HS-5 (cell line): ENCODE data around the gene SORCS1.

Experiments used
- DNase-seq: peaks from one replicate; pipeline ENCODE4 v3.0.0-alpha.2; 2012; ENCODE audit warnings: low read depth

SORCS1 gene

GRCh38 chr10:106592396-106592795 is 572.1 kb downstream of the SORCS1 start:
- no peak for DNase-seq

DNA sequence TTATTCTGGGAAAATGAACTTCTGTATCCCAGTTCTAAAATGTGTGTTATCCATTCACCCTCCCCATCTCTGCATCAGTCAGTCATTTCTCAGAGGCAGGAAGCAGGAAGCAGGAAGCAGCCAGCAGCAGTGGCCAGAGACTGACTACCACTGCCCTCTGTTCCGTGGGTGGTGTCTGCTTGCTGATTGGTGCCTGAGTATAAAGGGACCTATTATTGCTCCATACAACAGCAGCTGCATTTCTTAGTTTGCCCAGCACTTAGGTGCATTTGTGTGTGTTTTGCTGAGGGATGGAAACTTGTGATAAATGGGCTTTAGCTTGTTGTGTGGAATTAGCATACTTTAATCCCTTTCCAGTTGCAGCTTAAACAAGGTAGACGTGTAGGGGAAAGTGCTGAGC is 582.2 kb downstream of the SORCS1 start:
- no peak for DNase-seq

DNA sequence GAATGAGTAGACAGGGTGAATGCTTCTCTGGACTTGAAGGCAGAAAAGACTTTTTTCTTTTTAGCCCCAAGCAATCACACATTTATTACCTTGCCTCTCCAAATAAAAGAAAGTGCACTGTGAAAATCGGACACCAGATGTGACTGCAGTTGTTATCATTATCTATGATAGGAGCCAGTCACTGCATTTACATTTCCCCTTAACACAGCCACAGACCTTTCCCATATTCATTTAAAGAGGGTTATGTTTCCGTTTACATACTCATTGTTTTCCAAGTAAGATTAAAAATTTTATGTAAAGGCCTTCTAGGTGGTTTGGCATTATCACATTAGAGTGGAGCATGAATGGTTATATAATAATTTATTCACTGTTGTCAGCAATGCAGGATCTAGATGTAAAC is 586.8 kb downstream of the SORCS1 start:
- no peak for DNase-seq

- no peak for DNase-seq
These were observed 587.2 kb downstream of the SORCS1 start for GRCh38 chr10:106577266-106577665.

GRCh38 chr10:106576534-106576933 is 588.0 kb downstream of the SORCS1 start:
- DNase-seq, result no peak

DNA sequence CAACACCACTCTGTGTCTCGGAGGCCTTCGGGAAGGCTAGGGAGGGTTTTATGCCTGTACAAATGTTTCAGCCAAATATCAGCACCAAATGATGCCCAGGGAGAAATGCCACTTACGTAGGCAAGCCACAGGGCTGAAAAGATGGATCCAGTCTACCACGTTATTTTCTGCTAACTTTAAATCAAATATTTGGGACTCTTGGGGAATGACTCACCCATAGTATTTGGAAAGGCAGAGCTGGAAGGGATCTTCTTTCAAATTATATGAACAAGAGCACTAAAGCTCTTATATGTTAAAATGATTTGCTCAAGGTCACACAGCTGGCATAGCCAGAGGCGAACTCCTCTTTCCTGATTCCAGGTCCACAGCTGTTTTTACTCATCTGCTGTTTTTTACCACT is 591.4 kb downstream of the SORCS1 start:
- peak; percentile 87 for DNase-seq

- DNase-seq, result no peak
These were observed 593.1 kb downstream of the SORCS1 start for GRCh38 chr10:106571192-106571946.

- DNase-seq, result no peak
These were observed 594.2 kb downstream of the SORCS1 start for GRCh38 chr10:106570268-106570667.

DNA sequence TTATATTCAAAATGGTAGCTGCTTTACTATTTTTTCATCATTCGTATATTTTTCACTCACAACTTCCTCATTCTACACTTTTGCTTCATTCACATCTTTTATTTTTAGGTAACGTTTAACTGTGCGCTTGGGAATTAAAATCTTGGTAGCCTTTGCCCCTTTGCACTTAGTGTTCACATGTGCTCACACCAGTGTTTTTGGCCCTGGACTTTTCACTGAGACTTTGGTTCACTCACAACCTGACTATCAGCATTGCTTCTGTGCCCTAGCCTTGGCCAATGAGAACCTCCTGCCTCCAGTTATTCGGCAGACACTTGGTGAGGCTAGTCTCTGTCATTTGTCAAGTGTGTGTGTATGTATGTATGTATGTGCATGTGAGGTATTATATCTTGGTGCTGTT is 596.9 kb downstream of the SORCS1 start:
- DNase-seq, result no peak

DNA sequence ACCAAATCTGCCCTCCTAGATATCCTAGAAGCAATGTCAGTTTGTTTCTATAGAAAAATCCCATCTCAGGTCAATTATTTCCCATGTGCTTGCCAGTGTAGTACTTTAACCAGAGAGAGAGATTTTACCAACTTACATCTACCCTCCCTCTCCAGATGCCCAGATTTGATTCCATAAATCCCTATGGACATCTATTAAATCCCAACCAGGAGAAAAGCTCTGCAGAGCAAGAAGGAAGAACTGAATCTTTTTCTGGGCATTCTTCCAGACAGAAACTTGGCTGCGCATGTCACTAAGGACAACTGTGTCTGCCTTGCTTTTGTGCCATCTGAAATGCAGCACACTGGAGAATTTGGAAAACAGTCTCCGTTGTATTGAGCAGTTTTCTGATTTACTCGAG is 597.6 kb downstream of the SORCS1 start:
- DNase-seq, result no peak

DNA sequence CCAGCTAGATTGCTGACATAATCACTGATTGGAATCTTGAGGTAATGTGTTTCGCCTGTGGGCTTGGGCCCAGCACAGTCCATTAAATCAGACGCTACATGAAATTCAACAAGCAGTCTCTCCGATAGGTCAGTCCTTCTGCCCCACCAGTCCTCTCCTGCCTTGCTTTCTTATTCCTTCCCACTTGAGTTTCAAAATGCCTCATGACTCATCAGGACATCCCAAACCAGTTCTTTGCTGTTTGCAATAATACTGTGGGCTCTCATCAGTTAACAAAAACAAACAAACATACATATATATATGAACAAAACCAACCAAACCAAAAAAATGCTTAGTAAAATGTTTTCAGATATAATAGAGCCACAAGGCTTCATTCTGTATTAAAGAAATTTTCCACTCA is 599.0 kb downstream of the SORCS1 start:
- no peak for DNase-seq

DNA sequence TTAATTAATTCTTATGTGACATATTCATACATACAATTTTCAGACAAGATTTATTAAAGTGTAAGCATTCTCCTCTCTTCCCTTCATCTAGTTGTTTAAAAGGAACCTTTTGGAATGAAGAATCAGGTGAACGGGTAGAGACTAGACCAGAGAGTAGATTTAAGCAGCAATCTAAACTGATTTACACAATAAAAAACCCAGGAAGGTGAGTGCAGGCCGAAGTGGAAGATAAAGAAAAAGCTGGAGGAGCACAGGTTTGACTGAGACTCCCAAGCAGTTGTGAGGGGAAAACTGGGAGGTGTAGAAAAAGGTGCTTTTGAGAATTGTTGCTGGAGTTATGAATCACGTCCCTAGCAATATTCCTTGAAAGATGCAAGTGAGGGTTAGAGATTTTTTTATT is 601.1 kb downstream of the SORCS1 start:
- DNase-seq, result no peak

- DNase-seq, result peak; percentile 43
These were observed 603.4 kb downstream of the SORCS1 start for GRCh38 chr10:106560925-106561640.

- DNase-seq, result no peak
These were observed 605.1 kb downstream of the SORCS1 start for GRCh38 chr10:106559442-106559841.

DNA sequence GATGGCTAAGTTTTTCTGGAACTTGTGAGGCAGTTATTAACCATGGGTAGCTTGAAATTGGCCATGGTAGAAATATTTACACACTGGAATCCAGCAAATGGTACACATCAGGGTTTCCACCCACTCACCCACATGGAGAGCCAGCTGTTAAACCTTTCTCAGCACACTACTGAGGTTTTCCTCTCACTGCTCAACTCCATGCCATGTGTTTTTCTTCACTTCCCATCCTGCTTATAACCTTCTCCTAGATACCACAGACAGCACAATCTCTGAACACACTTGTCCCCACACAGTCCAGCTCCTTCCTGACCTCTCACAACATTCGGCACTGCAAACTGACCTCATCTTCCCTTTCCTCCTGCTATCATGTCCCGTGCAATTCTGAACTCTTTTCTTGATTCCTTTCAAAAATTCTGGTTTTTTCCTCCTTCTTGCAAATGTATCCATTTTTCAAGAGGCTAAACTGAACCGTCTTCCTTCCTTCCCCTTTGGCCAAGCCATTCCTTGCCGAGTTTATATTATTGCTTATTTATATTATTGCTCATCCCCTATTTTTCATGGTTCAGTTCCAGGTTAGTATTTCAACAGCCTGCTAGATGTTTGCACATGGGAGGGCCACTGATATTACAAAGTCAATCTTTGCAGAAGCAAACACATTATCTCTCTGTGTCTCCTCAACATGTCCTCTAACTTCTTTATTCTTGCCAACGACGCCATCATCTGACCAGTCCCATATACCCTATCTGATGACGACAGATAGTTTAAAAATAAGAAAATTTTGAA is 606.4 kb downstream of the SORCS1 start:
- DNase-seq, result no peak

GRCh38 chr10:106557053-106557452 is 607.5 kb downstream of the SORCS1 start:
- peak; percentile 40 for DNase-seq

DNA sequence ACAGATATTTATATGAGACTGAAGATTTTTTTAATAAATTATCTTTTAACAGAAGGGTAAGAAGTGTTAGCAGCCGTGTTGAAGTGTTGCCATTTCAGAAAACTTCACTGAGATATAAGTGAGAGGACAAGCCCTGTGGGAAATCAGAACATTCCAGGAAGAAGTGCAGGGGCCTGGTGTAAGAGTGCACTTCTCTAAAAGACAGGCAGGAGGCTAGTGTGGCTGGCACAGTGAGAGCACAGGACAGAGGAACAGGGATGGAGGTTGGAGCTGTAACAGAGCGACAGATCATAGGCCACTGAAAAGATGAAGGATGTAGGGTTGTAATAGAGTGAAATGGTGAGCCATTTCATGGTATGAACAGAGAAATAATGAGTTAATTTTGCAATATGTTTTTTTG is 608.9 kb downstream of the SORCS1 start:
- no peak for DNase-seq

- DNase-seq, result no peak
These were observed 612.9 kb downstream of the SORCS1 start for GRCh38 chr10:106551501-106552062.

DNA sequence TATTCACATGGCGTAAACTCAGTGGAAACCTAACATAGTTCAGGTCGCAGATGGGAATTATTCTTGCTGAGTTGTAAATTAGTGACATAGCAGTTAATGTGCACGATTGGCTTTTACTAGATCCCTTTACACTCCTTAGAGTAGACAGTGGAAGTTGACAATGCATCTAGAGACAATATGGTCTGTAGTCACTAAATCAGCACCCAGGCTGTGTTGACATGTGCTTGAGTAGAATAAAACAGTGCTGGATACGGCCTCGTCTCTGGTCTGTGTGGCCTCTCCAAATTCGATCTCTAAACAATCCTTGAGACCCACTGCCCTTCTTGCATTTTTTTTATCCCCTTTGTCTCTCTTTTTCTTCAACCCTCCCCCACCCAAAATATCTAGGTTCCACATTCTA is 615.7 kb downstream of the SORCS1 start:
- no peak for DNase-seq

DNA sequence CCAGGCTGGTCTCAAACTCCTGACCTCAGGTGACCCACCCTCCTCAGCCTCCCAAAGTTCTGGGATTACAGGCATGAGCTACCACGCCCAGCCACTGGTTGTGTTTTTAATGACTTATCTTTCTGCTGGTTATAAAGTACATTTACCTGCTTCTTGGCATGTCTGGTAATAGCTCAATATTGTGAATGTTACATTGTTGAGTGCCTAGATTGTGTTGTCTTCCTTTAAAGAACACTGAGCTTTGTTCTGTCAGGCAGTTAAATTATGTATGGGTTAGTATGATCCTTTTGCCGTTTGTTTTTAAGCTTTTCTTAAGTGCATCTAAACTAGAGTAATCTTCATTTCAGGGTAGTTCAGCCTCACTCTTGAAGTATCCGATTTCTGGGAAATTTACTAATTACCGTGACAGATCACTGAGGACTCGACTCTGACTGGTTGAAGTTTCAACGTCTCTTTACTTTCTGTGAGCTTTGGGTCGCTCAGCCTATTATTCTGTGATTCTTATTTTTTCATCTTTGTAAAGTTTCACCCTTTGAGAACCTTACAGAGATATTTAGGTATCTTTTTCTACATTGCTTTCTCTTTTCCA is 617.4 kb downstream of the SORCS1 start:
- no peak for DNase-seq

DNA sequence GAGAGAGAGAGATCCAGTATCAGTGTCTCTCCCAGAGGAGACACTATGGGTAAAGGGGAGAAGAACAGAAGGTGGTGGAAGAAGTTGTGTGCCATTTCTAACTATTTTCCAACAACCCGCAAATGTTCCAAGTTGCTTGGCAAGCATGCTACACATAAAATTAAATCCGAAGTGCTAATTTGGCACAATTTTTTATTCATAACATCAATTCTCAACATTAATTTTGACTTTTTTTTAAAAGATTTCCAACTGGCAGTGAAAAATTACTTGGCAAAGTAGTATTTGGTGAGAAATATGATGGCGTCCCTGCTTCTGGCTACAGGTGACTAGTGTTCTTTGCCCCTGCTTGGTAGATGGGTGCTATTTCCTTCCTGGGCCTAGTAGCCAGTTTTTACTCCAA is 622.0 kb downstream of the SORCS1 start:
- no peak for DNase-seq

DNA sequence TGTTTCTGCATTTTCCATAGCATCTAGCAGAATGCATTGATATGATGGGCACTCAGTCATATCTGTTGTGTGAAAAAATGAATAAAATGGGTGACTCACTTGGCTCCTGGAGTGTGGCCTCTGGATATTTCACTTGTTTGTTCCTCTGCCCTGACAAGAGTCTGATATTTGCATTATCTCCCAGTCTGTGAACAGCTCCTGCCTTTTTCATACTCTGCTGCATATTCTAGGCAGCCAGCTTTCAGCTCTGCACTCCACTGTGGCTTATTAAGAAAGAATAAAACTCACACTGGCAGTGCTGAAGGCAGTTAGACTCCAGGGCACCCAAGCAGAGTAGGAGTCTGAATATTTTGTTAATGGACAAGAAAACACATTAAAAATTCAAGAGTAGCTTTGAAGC is 623.9 kb downstream of the SORCS1 start:
- DNase-seq, result peak; percentile 30
